ENCODE data around the gene LSM14B.
"Not testable (repeated sequence)": the region's sequence is repeated elsewhere in the genome, so short reads cannot be mapped to it uniquely, and the experiment has no call there.

Gene LSM14B

GRCh38 chr20:62112368-62112767 is 9.9 kb upstream of the LSM14B start:
- DNase-seq (ENCODE audit: low read depth), result no peak

DNA sequence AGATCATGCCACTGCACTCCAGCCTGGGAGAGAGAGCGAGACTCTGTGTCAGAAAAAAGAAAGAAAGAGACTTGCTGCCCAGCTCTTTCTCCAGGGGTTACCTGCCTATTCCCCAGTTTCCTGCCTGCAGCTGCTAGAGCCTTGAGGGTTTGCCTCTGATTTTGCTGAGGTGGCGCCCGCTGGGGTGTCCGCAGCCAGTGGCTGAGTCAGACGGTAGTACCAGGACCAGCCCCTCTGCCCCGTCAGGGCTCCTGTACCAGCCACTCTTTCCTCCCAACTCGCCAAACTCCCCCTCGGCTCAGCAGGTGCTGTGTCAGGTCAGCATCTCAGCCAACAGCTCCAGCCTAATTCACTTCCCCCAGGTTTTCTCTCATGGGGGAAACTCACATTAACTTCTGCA is 7.4 kb upstream of the LSM14B start:
- no peak for DNase-seq (ENCODE audit: low read depth)

DNA sequence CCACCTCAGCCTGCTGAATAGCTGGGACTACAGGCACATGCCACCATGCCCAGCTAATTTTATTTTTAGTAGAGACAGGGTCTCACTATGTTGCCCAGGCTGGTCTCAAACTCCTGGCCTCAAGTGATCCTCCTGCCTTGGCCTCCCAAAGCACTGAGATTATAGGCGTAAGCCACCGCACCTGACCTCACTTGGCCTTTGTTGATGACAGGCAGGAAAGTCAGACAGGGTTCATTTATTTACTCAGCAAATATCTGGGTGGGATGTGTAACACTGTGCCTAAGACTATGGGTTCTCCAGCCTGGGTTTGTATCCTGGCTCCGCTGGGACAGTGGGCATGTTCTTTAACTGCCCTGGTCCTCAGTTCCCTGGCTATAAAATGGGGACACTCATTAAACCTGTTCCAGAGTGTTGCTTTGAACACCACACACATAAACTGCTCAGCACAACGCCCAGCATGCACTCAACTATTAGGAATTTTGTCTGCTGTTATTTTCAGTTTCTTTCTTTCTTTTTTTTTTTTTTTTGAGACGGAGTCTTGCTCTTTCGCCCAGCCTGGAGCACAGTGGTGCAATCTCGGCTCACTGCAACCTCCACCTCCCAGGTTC is 6.4 kb upstream of the LSM14B start:
- DNase-seq (ENCODE audit: low read depth), result not testable (repeated sequence)

GRCh38 chr20:62116558-62117361 is 5.5 kb upstream of the LSM14B start:
- DNase-seq (ENCODE audit: low read depth), result no peak

- no peak for DNase-seq (ENCODE audit: low read depth)
Observed at GRCh38 chr20:62117362-62117646, 5.0 kb upstream of the LSM14B start.

DNA sequence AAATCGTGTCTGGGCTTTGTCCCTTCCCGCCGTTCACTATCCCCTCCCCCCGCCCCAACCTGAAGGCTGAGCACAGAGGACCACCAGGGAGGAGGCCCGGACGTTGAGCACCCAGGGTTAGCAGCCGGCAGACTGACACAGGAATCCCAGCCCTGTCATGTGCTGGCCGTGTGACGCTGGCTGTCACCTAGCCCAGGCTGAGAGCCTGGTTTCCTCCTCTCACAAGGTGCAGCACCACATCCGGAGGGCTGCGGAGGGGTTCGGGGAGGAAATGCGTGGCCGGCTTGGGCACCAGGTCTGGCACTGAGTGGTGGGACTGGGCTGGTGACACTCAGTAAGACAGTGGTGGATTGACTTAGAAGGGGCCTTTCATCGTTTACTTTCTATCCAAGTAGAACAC is 4.6 kb upstream of the LSM14B start:
- DNase-seq (ENCODE audit: low read depth), result no peak

DNA sequence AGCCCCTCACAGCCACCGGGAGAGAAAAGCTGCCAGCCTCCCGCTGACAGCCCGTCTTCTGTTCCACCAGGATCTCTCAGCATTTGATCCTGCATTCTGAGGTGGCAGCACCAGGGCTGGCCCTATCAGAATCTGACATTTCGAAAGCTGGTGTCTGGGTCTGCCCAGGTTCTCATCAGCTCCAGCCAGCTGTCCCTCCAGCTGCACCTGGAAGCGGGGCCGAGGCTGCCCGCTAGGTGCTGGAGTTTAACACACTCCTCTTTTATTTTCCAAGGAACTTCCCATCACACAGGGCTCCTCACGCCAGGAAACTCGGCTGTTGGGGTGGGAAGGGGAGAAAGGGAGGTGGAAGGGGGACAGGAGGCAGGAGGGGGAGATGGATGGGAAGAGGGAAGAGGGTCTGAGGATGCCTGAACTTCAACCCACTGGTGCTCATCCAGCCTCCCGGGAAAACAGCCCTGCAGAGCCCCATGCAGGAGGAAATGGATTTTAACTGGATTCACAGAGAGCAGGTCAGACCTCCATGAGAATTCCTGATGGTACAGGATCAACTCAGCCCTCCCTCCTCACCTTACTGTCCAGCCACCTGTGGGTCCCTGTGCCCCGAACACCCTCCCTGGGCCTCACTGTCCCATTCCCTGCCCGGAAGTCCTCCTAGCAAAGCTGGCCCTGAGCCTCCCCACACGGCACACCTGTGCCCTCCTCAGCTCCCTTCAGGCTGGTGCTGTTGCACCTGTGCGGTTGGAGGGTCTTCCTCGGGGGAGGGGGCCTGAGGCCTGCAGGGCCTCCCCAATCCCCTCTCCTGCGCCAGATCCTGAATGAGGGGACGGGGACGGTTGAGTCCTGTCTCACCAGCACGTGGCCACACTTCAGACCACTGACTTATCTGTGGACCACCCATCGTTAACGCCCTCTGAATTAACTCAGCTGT is 3.9 kb upstream of the LSM14B start:
- no peak for DNase-seq (ENCODE audit: low read depth)

DNA sequence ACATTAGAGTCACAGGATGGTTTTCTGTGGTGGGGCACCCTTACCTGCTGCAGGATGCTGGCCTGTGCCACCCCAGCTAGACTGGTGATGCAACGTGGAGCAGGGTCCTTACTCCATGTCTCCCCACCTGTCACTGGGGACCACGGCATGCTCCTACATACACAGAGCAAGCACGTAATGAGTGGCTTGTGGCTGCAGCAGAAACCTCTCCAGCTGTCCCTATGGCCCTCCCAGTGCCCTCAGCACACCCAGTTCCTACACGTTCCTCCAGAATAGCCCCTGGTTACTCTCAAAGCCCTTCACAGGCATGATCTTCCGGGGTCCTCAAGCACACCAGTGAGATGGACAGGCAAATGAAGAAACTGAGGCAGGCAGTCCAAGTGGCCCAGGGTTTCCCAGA is 3.2 kb upstream of the LSM14B start:
- no peak for DNase-seq (ENCODE audit: low read depth)

DNA sequence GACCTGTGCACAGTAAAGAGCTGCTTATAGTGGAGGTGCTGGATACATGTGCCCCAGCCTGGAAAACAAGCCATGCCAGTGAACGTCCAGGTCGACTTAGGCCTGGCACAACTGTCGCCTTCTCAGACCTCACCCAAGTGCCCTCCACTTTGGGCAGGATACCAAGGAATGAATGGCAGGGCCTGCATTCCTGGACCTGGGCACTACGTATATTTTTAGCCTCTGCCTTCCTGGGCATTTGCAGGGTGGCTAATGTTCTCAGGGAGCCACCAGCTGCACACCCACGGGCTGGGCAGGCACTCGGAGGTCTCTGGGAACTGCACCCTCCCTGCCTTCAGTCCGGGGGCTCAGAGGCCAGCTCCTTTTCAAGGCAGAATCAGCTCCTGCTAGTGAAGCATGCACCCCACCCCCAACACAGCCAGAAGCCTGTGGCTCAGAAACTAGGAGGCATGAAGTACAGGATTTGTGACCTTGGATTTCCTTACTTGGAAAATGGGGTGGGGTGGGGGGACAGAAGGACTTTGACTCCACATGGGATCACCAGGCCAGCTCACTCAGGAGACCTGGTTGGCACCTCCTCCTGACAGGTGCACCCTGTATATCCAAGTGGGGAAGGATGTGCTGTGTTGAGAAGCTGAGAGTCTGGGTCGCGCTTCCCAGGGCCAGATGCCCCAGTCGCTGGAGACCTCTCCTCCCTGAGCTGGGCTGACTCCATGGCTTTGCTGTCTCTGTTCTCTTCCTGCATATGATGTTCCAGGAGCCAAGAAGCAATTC is 2.5 kb upstream of the LSM14B start:
- DNase-seq (ENCODE audit: low read depth), result no peak

- DNase-seq (ENCODE audit: low read depth), result no peak
Observed at GRCh38 chr20:62120365-62120762, 1.9 kb upstream of the LSM14B start.

DNA sequence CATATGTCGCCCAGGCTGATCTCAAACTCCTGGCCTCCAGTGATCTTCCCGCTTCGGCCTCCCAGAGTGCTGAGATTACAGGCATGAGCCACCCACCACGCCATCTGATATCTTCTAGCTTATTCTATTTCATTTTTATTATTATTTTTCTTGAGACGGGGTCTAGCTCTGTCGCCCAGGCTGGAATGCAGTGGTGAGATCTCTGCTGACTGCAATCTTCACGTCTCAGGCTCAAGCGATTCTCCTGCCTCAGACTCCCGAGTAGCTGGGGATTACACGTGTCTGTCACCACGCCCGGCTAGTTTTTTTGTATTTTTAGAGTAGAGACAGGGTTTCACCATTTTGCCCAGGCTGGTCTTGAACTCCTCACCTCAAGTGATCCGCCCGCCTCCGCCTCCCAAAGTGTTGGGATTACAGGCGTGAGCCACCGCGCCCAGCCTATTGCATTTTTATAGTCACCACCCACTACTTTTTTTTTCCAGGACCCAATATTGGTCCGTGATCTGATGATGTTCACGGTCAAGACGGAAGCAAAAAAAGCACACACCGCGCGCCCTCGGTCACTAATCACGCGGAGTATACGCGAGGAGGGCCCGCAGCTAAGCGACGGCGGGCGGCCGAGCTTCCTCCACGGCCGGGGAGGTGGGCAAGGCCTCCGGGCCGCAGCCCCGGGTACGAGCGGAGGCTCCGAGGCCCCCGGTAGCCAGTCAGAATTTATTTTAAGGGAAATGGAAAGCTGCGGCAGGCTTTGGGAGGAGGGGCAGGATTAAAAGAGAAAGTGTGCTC is 1.1 kb upstream of the LSM14B start:
- DNase-seq (ENCODE audit: low read depth), result no peak

- DNase-seq (ENCODE audit: low read depth), result no peak
Observed at GRCh38 chr20:62122654-62123449, 577 bp downstream of the LSM14B start.

- DNase-seq (ENCODE audit: low read depth), result no peak
Observed at GRCh38 chr20:62123450-62124118, 1.3 kb downstream of the LSM14B start.

- no peak for DNase-seq (ENCODE audit: low read depth)
Observed at GRCh38 chr20:62126141-62126540, 3.9 kb downstream of the LSM14B start.

- DNase-seq (ENCODE audit: low read depth), result no peak
Observed at GRCh38 chr20:62127799-62128198, 5.5 kb downstream of the LSM14B start.

DNA sequence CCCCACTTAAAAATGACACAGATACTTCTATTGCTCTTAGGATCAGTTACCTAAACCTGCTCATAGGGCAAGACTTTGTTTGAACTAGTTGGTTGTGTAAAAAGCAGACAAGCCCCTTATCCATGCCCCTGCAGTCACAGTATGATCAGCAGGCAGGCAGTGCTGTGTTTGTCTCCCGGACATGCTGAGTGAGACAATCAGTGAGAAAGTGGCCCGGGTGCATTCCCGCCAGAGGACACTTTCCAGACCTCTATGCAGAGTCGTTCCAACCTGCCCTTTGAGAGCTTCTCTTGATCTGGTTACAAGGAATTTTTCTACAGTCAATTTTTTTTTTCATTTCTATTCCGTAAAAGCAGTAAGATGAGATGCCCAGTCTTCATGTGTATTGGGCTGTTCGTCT is 6.2 kb downstream of the LSM14B start:
- DNase-seq (ENCODE audit: low read depth), result no peak

DNA sequence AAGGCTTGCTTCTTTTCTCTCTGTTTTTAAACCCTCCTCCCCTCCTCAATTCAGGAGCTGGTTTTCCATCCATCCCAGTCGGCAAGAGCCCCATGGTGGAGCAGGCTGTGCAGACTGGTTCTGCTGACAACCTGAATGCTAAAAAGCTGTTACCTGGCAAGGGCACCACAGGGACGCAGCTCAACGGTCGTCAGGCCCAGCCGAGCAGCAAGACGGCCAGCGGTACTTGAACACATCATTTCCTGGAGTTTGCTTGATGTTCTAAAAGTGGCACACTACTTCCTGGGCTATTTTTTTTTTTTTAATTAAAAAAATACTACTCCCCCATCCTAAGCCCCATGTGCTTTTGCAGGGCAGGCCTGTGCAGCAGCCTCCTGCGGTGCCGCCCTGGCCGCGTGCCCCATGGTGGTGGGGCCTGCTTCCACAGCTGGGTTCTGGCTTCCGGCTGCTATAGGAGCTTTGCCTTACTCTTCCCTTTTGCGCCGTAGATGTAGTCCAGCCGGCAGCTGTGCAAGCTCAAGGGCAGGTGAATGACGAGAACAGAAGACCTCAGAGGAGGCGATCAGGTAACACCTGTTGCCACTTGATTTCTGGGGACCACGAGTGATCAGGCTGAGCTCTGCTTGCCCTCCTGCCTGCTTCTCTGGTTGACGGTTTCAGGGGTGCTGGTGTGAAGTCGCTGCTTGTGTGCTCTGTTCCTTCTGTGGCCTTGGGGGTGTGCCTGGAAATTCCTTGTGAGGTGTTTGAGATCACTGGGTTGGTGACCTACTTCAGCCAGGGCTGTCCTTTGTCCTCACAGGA is 7.7 kb downstream of the LSM14B start:
- DNase-seq (ENCODE audit: low read depth), result no peak

DNA sequence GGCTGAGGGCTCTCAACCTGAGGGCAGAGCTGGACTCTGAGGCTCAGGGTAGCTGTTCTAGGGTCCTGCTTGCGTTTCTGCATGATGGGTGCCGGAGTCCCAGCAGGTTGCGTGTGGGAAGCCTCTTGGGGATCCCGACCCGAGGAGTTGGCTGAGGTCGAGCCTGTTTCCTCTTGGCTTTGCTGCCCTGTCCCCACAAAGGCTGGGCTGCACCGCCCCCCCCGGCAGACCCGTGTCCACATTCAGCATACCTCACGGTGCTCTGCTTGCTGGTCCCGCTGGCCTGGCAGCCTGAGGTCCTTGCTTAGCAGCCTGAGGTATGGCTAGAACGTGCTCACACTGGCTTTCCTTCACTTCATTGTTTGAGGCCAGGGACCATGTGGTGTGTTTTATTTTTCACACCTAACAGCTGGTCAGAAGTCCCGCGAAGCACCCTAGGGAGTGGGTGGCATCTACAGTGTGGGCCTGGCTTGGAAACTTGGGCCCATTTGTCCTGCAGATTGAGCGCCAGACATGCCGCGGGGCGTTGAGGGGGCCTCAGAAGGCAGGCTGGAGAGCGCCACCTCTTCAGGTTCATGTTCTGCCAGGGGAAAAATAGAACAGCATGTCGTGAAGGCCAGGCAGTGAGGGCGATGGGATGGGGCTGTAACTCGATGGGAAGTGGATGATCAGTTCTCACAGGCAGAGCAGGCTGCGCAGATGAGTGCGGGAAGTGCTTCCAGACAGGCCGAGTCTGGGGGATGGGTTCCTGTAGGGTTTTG is 9.5 kb downstream of the LSM14B start:
- no peak for DNase-seq (ENCODE audit: low read depth)
